GM21360 (cell line): ENCODE measurements around the gene PIP4K2C.
"Not testable (repeated sequence)": the region's sequence is repeated elsewhere in the genome, so short reads cannot be mapped to it uniquely, and the experiment has no call there.

Source experiments
- ATAC-seq: cut with Tn5 transposase; IDR thresholded peaks from one replicate; pipeline ENCODE4 v1.9.1; 2021; ENCODE audit warnings: mild to moderate bottlenecking, moderate library complexity; ENCODE audit not compliant: unreplicated experiment

Gene PIP4K2C

DNA sequence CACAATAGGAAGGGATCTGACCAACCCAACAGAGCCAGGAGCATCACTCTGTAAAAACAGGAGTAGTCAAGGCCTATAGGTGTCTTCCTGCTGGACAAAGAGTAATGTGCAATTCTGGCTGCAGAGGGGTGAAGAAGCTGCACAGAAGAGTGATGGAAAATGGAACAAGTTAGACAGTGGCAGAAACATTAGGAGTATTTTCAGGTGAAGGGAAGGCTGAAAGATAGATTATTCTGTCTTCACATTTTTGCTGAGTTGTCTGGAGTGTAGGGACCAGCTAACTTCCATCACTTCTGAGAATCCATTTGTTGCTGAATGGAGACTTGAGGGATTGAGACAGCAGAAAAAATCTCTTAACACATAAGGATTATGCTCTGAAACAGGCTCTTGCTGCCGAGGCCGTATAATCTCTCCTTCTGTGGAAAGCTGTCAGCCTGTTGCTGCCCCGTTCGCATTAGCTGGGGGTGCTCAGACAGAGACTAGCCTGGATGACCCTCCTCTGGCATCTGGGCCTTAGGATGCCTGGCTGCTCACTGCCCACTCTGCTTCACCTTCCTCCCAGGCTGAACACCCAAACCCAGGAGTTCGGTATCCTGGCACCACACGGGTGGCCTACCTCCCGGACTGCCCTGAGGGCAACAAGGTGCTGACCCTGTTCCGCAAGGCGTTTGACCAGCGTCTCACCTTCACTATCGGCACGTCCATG is 17.1 kb downstream of the PIP4K2C start:
- ATAC-seq = no peak

DNA sequence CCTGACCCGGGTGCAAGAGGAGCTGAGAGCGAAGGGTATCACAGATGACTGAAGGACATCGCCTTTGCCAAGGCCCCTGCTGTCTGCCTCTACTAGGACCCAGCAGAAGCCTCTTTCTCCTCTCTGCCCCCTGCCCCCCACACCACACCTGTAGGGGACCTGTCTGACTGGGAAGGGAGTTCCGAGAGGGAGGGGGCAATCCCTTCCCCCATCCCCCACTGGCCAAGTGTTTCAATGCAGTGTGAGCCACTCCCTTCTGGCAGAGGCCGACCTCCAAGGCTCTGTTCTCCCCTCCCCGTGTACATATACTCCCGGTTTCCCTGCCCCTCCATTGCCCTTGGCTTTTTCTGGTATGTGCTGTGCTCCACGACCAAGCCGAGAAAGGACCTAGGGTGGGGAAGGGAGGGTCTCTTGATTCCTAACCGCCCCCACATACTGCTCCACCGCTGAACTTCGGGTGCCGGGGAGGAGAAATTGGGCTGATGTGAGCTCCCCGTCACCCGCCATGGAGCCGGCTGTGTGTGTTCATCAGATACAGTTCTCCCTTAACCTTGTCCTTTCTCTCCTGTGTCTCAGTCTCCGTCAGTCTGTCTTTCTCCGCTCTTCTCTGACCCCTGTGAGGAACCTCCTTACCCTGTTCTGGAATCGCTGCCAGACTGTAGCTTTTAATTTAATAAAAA is 18.2 kb downstream of the PIP4K2C start:
- ATAC-seq = no peak

DNA sequence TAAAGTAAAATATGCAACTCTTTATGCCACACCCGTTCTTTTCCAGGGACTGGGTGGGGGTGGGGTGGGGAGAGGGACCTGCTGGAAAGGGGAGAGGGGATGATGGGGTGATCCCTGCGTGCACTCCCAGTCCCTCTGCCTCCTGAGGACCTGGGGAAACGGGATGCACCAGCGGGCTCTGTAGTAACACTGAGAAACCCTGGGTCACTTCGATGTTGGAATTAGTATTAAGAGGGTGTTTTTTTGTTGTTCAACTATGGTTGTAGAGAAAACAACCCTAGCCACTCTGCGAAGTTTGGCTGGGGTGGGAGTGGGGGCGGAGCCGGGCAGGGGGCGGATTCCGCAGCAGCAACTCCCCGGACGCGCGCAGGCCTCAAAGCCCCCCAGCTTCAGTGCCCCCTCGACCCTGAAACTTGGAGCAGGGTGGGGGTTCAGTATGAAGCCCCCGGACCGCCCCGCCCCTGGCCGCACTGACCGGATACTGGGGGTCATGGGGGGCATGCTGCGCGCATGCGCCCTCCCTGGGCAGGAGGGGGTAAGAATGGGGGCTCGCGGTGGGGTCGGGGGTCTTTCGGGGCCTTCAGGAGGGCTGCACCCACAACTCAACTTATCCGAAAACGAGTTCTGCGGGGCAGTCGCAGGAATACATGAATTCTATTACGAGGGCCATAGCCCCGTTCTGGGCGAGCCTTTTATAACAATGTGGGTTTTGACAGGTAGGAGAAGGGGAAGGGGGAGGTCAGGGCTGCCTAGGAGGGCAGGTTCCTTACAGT is 19.0 kb downstream of the PIP4K2C start:
- ATAC-seq = no peak

DNA sequence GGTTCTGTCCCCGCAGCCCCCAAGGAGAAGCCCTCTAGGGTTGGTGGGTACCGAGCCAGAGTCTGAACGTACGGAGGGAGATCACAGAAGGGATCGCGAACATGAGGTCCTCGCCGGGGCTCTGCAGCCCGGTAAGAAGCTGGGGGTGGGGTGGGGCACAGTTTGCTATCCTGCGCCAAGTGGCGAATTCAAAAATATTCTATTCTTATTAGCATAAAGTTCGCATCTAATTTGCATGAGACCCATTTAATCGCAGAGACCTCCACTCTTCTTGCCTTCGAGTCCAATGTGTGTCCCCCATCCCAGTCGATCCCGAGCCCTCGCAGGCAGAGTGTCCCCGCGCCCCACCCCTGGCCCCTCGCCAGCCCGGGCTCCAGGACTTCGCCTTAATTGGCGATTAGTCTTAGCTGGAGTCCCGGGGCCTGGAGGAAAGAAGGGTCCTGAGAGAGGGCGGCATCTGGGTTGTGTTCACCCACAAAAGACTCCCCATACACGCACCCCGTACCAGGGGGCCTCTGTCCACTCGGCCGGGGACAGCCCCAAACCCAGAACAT is 19.6 kb downstream of the PIP4K2C start:
- no peak for ATAC-seq

DNA sequence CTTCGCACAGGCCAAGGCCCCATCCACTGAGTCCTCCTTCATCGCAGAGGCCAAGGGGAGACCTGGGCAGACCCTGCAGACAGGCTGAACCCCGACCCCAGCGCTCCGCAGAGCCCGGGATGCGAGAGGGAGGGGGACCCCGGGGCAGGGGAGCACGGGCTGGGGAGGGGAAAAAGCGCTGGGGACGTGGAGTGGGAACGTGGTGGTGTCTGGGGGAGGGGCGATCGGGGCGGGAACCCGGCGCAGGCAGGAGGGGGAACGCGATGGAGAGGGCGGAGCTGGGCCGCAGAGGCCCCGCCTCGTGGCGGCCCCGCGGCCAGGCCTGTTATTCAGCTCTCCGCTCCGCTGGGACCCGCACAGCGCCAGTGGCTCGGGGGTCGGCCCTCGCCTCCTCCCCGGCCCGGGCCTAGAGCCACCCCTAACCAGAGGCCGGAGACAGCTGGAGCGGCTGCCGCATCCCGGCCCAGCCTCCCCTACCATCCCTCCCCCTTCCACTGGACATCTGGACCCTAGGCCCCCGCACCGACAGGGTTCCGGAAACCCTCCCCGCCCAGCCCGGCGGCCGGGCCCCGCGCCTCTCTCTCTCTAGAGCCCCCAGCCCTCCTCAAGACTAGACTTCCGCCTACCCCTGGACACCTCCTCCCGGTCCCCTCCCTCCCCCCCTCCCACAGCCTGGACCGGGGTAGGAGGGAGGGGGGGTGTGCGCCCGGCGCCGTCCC is 20.3 kb downstream of the PIP4K2C start, which contains the start of gene ARHGEF25:
Gene ARHGEF25, plus strand, starts transcription at position 328 of the 719 bp plus-strand sequence. CDS start 460 bp downstream, outside the sequence.
- no peak for ATAC-seq

DNA sequence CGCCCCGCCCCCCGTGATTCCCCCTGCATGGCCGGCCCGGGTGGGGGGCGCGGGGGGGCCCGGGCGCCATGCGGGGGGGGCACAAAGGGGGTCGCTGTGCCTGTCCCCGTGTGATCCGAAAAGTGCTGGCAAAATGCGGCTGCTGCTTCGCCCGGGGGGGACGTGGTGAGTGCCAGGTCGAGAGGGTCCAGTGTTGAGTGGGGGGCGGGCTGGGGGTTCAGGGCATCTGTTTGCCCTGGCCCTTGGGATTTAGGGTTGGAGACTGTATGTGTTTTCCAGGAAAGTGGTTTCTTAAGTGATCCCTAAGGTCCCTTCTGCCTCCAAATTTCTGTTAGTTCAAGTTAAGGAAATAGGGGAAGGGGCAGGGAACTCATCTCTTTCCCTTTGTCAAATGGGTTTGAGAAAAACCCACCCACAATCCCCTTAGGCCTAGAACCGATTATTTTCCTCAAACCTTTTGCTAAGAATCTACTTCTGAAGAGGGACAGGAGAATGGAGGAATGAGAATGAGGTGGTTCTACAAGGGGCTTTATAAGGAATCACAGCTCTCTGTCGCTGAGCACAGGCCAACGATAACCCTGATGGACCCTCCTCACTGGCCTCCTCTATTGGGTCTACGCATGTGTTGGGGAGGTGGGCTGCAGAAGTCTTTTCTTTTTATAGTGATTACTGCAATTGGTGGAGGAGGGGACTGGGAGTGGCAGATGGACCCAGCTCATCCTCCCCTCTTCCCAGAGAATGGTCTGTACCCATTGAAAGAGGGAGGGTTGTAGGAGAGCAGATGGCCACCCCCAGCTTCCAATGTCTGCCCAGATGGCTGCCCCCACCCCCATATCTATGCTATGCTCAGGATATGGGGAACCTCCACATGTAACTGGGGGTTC is 21.1 kb downstream of the PIP4K2C start:
- ATAC-seq = no peak

DNA sequence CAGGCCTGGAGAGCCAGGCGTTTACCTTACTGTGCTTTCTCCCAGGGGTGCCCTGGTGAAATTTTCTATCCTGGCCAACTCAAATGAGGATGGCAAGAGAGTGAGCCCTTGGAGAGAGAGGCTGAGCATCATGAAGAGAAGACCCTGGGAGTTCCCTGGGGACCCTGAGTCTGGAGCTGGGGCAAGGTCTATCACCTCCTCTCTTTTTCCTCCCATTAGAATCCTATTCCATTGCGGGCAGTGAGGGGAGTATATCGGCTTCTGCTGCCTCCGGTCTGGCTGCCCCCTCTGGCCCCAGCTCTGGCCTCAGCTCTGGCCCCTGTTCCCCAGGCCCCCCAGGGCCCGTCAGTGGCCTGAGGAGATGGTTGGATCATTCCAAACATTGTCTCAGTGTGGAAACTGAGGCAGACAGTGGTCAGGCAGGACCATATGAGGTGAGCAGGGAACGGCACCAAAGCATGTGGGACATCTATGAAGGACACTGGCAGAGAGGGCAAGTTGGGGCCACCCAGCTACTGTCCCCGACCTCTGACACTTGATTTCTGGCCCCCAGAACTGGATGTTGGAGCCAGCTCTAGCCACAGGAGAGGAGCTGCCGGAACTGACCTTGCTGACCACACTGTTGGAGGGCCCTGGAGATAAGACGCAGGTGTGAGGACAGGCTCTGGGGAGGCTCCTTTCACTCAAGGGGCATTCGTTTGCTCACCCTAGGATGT is 21.9 kb downstream of the PIP4K2C start:
- no peak for ATAC-seq

DNA sequence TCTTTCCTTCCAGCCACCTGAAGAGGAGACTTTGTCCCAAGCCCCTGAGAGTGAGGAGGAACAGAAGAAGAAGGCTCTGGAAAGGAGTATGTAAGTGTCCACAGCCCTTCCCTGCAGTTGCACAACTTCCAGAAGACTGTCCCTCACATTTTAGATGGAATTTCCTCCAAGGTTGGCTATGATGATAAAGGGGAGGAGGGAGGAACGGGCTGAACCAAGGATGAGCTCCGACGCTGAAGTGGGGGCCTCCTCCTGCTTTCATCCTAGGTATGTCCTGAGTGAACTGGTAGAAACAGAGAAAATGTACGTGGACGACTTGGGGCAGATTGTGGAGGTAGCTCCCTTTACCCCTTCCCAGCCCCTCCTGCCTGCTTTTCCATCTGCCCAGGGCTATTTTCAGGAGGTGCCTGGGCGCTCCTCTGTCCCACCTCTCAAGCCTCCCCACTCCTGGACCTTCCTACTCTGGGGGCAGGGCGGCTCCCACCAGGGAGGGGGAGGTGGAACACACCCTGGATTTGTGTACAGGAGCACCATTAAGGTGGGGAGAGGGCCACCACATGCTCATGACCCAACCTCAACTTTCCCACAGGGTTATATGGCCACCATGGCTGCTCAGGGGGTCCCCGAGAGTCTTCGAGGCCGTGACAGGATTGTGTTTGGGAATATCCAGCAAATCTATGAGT is 22.6 kb downstream of the PIP4K2C start:
- no peak for ATAC-seq

DNA sequence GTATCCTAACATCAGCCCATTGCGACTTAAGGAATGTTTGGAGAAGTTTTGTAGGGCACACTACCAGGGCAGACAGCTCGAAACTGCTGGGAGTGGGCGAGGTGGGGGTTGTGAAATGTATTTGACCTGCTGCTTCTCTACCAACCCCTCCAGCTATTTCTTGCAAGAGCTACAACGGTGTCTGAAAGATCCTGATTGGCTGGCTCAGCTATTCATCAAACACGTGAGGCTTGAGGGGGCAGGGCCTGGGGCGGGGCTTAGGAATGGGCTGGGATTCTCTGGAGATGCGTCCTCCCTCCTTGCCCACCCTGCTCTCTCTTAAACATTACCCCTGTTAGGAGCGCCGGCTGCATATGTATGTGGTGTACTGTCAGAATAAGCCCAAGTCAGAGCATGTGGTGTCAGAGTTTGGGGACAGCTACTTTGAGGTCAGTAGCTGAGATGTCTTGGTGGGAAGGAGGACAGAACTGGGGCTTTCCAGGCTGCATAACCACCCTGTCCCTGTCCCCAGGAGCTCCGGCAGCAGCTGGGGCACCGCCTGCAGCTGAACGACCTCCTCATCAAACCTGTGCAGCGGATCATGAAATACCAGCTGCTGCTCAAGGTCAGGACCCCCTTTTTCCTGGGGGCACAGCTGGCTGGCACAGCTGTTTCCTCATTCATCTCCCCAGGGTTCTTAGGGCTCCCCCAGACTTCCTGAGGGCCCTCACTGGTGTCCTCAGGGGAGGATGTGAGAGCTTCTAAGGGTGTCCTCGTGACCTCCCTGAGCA is 23.4 kb downstream of the PIP4K2C start:
- ATAC-seq = peak; percentile 58

DNA sequence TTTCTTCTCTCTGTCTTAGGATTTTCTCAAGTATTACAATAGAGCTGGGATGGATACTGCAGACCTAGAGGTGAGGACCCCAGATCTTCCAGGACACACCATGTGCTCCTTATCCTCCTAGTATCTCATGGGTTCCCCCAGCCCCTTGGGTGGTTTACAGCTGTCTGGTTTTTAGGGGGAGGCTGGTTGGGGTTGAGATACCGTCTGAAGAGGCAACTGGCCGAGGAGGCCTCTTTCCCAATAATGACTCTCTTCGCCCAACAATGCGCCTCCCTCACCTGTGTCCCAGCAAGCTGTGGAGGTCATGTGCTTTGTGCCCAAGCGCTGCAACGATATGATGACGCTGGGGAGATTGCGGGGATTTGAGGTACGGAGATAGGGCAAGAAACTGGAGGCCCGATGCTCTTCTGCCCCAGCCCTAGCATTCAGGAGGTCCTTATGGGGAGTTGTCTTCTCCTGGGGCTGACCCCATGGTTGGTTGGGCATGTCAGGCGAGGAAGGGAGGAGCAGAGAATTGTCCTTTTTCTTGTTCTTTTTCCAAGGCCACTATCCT is 24.0 kb downstream of the PIP4K2C start:
- ATAC-seq = no peak

DNA sequence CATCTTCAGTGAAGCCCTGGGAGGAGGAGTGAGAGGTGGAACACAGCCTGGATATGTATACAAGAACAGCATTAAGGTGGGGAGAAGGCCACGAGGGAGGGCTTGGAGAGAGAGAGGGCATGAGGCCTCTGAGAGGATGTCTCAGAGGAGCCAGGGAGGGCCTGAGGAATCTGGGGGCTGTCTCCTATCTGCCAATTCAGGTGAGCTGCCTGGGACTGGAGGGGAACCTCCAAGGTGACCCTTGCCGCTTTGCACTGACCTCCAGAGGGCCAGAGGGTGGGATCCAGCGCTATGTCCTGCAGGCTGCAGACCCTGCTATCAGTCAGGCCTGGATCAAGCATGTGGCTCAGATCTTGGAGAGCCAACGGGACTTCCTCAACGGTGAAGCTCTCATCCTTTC is 24.6 kb downstream of the PIP4K2C start:
- ATAC-seq = no peak

DNA sequence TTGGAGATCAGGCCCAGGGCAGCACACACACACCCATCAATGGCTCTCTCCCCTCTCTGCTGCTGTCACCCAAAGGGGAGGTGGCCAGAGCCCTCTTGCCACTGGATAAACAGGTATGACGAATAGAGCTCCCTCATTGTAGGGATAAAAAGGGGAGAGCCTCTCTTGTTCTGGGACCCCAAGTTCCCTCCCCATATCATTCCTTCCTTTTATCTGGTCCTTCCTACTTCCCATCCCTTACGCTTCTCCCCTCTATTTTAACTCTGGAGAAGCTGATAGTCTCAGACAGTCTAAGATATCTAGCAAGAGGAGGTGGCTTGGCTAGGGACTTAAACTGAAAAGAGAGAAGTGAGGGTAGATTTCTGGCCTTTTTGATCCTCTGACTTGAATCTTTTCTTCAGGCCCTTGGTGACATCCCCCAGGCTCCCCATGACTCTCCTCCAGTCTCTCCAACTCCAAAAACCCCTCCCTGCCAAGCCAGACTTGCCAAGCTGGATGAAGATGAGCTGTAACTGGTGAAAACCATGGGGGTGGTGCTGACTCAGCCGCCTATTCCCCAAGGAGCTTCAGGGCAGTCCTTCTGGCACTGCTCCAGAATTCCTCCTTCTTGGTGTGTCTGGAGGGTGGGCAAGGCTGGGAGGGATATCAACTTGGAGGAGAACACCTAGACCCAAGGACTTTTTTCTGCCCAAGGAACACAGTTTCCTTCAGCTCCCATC is 25.6 kb downstream of the PIP4K2C start:
- ATAC-seq = no peak

DNA sequence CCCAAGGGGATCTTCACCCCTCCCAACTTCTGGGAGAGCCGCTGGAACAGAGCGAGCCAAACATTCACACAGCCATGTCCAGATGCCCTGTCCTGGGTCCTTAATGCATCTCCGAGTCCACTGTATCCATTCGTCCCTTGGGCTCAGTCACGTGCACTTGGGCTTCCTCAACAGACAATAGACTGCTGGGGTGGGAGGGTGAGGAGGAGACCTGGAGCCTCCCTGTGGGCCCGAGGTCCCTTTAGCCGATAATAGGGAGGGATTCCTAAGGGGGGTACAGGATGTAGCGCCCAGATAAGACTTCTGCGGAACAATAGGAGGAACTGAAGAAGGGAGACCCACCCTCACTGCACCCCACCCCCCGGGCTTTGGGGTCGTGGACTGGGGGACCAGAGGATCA is 26.9 kb downstream of the PIP4K2C start:
- ATAC-seq = no peak

DNA sequence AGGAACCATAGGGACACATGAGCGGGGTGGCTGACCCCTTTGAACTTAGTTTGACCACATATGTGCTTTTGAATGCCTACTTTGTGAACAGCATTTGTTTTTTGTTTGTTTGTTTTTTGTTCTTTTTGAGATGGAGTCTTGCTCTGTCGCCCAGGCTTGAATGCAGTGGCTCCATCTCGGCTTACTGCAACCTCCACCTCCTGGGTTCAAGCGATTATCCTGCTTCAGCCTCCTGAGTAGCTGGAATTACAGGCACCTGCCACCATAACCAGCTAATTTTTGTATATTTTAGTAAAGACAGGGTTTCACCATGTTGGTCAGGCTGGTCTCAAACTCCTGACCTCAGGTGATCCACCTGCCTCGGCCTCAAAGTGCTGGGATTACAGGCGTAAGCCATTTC is 27.4 kb downstream of the PIP4K2C start:
- ATAC-seq = not testable (repeated sequence)

DNA sequence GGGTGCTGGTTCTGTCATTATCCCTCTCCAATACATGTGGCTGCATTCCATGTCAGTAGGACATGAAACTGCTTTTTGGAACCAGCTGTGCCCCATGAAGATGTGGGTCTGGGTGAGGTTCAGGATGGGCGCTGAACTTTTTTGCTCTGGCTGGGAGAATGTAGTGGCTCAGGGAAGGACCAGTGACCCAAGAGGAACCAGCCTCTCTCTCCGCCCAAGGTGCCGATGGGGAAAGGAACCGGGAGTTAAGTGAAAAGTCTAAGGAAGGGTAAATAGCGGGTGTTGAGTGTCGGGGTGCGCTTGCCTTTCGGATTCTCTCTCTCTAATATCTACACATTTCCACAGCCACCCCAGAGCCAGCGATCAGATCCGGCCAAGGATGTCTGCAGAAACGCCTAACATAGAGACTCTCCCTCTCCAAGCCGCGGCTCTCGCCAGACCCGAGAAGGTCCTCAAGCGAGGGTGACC is 28.0 kb downstream of the PIP4K2C start:
- no peak for ATAC-seq

DNA sequence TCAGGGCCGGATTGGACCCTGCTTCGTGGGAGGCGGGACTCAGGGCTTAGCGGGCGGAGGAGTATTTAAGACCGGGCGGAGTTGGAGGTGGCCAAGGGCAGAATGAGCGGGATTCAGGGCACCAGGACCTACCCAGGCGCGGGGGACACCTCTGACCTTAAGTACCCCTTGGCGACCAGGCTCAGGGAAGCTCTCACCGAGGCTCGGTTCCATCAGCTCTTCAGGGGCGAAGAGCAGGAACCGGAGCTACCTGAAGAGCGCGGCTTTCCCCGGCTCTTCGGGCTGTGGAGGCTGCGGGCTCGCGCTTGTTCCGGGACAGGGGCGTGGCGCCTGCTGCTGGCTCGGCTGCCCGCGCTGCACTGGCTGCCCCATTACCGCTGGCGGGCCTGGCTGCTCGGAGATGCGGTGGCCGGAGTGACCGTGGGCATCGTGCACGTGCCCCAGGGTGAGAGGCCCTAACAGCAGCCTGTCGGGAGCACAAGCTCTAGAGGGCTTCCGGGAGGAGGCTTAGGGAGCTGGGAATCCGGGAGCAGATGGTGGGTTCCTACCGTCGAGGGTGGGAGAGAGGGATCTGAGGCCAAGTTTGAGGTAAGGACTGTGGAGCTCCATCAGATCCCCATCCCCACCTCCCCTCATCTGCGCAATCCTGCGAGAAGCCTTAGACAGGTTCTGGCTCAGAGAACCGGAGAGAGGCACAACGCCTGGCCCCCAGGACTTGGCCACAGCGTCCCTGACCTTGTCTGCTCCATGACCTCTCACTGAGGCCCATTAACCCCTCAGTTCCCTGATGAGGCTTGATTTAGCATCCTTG is 28.6 kb downstream of the PIP4K2C start:
- ATAC-seq = no peak
